Left hindlimb (tissue), 1 donor: ENCODE data around the gene TSGA10IP.

ENCODE experiments used
- DNase-seq: peaks from one replicate; pipeline ENCODE4 v3.0.0-alpha.2; 2018

TSGA10IP gene

GRCh38 chr11:66008468-66009101, 63.3 kb downstream of the TSGA10IP start:
- DNase-seq, result no peak
